GM12878 (cell line): ENCODE results near the gene TCF7L2.

Experiments
- ATF7 ChIP-seq: fragments of 450-650 bp; IDR thresholded peaks from 2 replicates; pipeline ENCODE4 v1.6.1; 2016; ENCODE audit warnings: low read depth, mild to moderate bottlenecking
- BHLHE40 ChIP-seq, 2 experiments: fragments of 450-650 bp in 1 of 2; IDR thresholded peaks; 2 replicates each; pipeline ENCODE4 v1.6.1; 2011 to 2017; ENCODE audit warnings: low read depth in 2 of 2, borderline replicate concordance in 1 of 2, improper control_type of control experiment in 1 of 2, low read length in 1 of 2, mild to moderate bottlenecking in 1 of 2
- CEBPB ChIP-seq, 2 experiments: fragments of 150-350 bp in 1 of 2; IDR thresholded peaks; 2 replicates each; pipeline ENCODE4 v1.6.1; 2012 to 2014; ENCODE audit warnings: low read depth in 2 of 2, low read length in 2 of 2, borderline replicate concordance in 1 of 2, inconsistent platforms in 1 of 2
- ESRRA ChIP-seq: IDR thresholded peaks from 2 replicates; pipeline ENCODE4 v1.6.1; 2012; ENCODE audit warnings: mild to moderate bottlenecking, low read length, improper control_type of control experiment
- EZH2 ChIP-seq: IDR thresholded peaks from 2 replicates; pipeline ENCODE4 v1.6.1; 2012; ENCODE audit warnings: low read depth, mild to moderate bottlenecking, control low read depth, inconsistent platforms, low read length, borderline replicate concordance; ENCODE audit not compliant: control insufficient read depth
- POLR2A ChIP-seq: IDR thresholded peaks from 2 replicates; pipeline ENCODE4 v1.6.1; 2011; ENCODE audit warnings: low read depth, mild to moderate bottlenecking, low read length
- RAD21 ChIP-seq: IDR thresholded peaks from 2 replicates; pipeline ENCODE4 v1.6.1; 2011; ENCODE audit warnings: mild to moderate bottlenecking, low read depth, low read length, moderate library complexity; ENCODE audit not compliant: insufficient read depth
- SIN3A ChIP-seq: IDR thresholded peaks from 2 replicates; pipeline ENCODE4 v1.6.1; 2012; ENCODE audit warnings: low read depth, low read length, improper control_type of control experiment
- SRF ChIP-seq, 2 experiments: IDR thresholded peaks; 2 replicates each; pipeline ENCODE4 v1.6.1; 2011; ENCODE audit warnings: low read depth in 2 of 2, low read length in 2 of 2, mild to moderate bottlenecking in 1 of 2, moderate library complexity in 1 of 2
- ZNF24 ChIP-seq: fragments of 450-650 bp; IDR thresholded peaks from 2 replicates; pipeline ENCODE4 v1.6.1; 2017; ENCODE audit warnings: antibody characterized with exemption, mild to moderate bottlenecking
- TF ChIP-seq, protein P1 (sequence below), 3 experiments: IDR thresholded peaks in 2 of 3; conservative IDR thresholded peaks in 1 of 3; 2 replicates each; pipeline ENCODE4 v1.5.1; 2011; ENCODE audit warnings: low read depth in 3 of 3, low read length in 3 of 3, mild to moderate bottlenecking in 3 of 3, control low read depth in 2 of 3, moderate library complexity in 2 of 3, inconsistent platforms in 1 of 3, mixed read lengths in 1 of 3; ENCODE audit not compliant: control insufficient read depth in 2 of 3, insufficient read depth in 1 of 3; ENCODE audit errors: extremely low read depth in 1 of 3
- TF ChIP-seq, protein P2 (sequence below): IDR thresholded peaks from 2 replicates; pipeline ENCODE4 v1.6.1; 2012; ENCODE audit warnings: low read depth, low read length, improper control_type of control experiment
- TF ChIP-seq, protein P3 (sequence below): fragments of 450-650 bp; formaldehyde crosslinking; IDR thresholded peaks from 2 replicates; pipeline ENCODE4 v1.5.0; 2022; ENCODE audit warnings: mild to moderate bottlenecking, missing genetic modification characterization
- TF ChIP-seq, protein P4 (sequence below): IDR thresholded peaks from 2 replicates; pipeline ENCODE4 v1.6.1; 2011; ENCODE audit warnings: low read depth, low read length, improper control_type of control experiment, borderline replicate concordance

DNA sequence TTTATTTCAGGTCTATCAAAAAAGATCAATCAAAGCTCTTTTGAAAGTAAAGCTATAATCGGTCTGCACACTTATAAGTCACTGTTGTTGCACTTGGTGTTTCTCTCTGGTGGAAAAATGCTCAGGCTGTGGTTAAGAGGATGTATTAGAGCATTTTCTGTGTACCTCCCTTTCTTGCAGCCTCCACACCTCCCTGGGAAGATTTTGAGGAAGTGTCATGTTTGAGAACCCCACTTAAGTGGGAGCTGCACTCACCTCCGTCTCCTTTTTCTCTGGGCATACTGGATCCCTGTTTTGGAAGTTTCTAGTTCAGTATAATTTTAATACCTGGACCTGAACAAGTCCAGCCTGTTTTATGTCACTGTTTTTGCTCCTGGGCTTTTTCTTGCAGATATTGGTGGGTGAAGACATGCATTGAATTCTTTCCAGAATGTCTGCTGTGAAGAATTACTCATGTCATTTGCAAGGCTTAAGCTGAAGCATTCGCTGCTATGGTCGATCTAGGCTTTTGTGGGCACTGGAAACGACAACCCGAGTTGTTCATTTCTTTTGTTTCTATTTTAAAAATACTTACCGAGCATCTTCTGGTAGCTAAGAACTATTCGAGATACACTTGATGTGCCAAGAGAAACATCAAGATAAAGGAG lies 36.6 kb downstream of the TCF7L2 start:
- TF ChIP-seq, protein P1, sequence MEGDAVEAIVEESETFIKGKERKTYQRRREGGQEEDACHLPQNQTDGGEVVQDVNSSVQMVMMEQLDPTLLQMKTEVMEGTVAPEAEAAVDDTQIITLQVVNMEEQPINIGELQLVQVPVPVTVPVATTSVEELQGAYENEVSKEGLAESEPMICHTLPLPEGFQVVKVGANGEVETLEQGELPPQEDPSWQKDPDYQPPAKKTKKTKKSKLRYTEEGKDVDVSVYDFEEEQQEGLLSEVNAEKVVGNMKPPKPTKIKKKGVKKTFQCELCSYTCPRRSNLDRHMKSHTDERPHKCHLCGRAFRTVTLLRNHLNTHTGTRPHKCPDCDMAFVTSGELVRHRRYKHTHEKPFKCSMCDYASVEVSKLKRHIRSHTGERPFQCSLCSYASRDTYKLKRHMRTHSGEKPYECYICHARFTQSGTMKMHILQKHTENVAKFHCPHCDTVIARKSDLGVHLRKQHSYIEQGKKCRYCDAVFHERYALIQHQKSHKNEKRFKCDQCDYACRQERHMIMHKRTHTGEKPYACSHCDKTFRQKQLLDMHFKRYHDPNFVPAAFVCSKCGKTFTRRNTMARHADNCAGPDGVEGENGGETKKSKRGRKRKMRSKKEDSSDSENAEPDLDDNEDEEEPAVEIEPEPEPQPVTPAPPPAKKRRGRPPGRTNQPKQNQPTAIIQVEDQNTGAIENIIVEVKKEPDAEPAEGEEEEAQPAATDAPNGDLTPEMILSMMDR (IDR thresholded peaks at IDR 0.05 in 2 of 3, conservative IDR thresholded peaks at IDR 0.05 in 1 of 3; ENCODE audit: control insufficient read depth in 2 of 3, extremely low read depth in 1 of 3, insufficient read depth in 1 of 3, low read depth in 3 of 3, low read length in 3 of 3), result no peak
- TF ChIP-seq SRF (IDR thresholded peaks at IDR 0.05; ENCODE audit: low read depth in 2 of 2, low read length in 2 of 2) (no peak), CEBPB (IDR thresholded peaks at IDR 0.05; ENCODE audit: borderline replicate concordance in 1 of 2, low read depth in 2 of 2, low read length in 2 of 2) (no peak), SIN3A (no peak), ZNF24 (no peak), EZH2 (no peak), ESRRA (no peak), POLR2A (no peak), ATF7 (no peak), RAD21 (no peak), BHLHE40 (IDR thresholded peaks at IDR 0.05; ENCODE audit: borderline replicate concordance in 1 of 2, low read depth in 2 of 2, low read length in 1 of 2) (no peak)
- TF ChIP-seq, protein P2, sequence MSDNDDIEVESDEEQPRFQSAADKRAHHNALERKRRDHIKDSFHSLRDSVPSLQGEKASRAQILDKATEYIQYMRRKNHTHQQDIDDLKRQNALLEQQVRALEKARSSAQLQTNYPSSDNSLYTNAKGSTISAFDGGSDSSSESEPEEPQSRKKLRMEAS, result no peak
- TF ChIP-seq, protein P3, sequence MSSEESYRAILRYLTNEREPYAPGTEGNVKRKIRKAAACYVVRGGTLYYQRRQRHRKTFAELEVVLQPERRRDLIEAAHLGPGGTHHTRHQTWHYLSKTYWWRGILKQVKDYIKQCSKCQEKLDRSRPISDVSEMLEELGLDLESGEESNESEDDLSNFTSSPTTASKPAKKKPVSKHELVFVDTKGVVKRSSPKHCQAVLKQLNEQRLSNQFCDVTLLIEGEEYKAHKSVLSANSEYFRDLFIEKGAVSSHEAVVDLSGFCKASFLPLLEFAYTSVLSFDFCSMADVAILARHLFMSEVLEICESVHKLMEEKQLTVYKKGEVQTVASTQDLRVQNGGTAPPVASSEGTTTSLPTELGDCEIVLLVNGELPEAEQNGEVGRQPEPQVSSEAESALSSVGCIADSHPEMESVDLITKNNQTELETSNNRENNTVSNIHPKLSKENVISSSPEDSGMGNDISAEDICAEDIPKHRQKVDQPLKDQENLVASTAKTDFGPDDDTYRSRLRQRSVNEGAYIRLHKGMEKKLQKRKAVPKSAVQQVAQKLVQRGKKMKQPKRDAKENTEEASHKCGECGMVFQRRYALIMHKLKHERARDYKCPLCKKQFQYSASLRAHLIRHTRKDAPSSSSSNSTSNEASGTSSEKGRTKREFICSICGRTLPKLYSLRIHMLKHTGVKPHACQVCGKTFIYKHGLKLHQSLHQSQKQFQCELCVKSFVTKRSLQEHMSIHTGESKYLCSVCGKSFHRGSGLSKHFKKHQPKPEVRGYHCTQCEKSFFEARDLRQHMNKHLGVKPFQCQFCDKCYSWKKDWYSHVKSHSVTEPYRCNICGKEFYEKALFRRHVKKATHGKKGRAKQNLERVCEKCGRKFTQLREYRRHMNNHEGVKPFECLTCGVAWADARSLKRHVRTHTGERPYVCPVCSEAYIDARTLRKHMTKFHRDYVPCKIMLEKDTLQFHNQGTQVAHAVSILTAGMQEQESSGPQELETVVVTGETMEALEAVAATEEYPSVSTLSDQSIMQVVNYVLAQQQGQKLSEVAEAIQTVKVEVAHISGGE (CRISPR knock-in tag), result no peak
- TF ChIP-seq, protein P4, sequence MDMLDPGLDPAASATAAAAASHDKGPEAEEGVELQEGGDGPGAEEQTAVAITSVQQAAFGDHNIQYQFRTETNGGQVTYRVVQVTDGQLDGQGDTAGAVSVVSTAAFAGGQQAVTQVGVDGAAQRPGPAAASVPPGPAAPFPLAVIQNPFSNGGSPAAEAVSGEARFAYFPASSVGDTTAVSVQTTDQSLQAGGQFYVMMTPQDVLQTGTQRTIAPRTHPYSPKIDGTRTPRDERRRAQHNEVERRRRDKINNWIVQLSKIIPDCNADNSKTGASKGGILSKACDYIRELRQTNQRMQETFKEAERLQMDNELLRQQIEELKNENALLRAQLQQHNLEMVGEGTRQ, result no peak
